Measurements from ENCODE around the gene RHOT1. TPM values are rescaled to one million over a fixed set of nuclear protein-coding genes. Genes with fewer than 3 reads are reported as not detected.

RHOT1 gene
- total RNA-seq, 1 donor from 2014 or later, result 21.9 TPM

DNA sequence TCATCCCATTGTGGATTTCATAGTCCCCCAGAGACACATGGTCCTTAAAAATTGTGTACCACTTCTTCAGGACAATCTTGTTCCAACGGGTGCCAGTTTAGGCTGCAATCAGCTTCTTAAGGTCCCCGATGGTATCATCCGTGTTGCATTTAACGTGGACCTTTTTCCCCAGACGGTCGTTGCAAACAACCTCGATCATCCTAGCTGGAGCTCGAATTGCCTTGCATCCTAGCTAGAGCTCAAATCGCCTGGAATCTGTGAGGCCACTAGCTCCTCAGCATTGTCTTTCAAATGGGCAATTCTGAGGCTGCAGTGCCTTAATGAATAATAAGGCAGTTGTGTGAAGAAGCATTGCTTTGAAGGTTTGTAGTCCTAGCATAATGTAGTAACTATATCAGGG lies 85.6 kb downstream of the RHOT1 start:
- TF ChIP-seq, protein P1, sequence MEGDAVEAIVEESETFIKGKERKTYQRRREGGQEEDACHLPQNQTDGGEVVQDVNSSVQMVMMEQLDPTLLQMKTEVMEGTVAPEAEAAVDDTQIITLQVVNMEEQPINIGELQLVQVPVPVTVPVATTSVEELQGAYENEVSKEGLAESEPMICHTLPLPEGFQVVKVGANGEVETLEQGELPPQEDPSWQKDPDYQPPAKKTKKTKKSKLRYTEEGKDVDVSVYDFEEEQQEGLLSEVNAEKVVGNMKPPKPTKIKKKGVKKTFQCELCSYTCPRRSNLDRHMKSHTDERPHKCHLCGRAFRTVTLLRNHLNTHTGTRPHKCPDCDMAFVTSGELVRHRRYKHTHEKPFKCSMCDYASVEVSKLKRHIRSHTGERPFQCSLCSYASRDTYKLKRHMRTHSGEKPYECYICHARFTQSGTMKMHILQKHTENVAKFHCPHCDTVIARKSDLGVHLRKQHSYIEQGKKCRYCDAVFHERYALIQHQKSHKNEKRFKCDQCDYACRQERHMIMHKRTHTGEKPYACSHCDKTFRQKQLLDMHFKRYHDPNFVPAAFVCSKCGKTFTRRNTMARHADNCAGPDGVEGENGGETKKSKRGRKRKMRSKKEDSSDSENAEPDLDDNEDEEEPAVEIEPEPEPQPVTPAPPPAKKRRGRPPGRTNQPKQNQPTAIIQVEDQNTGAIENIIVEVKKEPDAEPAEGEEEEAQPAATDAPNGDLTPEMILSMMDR (conservative IDR thresholded peaks at IDR 0.05; ENCODE audit: low read depth, low read length), result no peak
- no peak for DNase-seq (ENCODE audit: low read depth)
- H3K4me3 ChIP-seq (ENCODE audit: low read depth, low read length), result no peak overlapping the region

DNA sequence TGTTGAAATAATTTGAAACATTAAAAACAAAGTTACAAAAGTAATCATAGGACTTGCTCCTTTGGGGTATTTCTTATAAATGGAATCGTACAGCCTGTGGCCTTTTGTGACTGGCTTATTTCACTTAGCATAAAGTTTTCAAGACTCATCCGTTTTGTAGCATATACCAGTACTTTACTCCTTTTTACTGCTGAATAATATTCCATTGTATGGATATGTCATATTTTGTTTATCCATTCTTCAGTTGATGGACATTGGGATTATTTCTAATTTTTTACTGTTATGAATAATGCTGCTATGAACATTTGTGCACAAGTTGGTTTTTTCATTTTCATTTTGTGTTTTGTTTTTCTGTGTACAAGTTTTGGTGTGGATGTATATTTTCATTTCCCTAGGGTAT lies 93.3 kb downstream of the RHOT1 start:
- DNase-seq (ENCODE audit: low read depth), result no peak
- H3K4me3 ChIP-seq (ENCODE audit: low read depth, low read length), result no peak overlapping the region
- TF ChIP-seq, protein P1 (conservative IDR thresholded peaks at IDR 0.05; ENCODE audit: low read depth, low read length), result no peak

DNA sequence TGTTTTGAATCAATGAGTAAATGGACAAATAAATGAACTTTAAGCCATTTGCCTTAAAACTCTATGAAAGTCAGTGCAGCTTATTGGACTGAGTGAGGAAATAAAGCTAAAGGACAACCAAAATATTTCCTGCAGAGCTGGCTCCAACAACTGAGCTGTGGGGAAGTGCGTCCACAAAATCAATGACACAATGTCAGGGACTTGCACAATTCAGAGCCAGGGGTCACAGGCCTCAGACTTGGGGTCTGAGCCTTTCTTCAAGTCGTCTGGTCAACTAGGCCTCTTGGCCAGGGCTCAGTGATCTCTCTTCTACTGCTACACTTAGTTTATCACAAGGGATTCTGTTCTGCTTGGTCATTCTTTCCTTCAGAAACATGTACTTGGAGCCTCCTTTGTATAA lies 97.2 kb downstream of the RHOT1 start:
- TF ChIP-seq, protein P1 (conservative IDR thresholded peaks at IDR 0.05; ENCODE audit: low read depth, low read length), result no peak
- H3K4me3 ChIP-seq (ENCODE audit: low read depth, low read length), result no peak overlapping the region
- DNase-seq (ENCODE audit: low read depth), result no peak

DNA sequence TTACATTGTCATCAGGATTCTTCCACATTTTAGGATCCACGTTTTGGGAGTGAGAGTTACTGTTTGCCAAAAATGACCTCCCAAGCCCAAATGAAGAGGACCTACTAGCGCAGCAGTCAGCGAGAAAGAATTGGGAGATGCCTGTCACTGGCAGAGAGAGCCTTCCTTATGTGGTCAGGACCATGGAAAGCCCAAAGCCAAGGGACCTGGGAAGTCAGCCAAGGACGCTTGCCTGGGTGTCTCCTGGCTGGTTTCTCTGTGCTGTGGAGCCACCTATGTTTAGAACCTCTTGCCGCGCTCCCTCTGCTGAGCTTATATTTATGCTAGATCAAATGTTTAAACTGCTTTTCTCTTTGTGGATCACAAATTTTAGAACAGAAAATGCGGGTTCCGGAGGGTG lies 98.4 kb downstream of the RHOT1 start:
- TF ChIP-seq, protein P1 (conservative IDR thresholded peaks at IDR 0.05; ENCODE audit: low read depth, low read length), result no peak
- no peak for DNase-seq (ENCODE audit: low read depth)
- no peak overlapping the region for H3K4me3 ChIP-seq (ENCODE audit: low read depth, low read length)

DNA sequence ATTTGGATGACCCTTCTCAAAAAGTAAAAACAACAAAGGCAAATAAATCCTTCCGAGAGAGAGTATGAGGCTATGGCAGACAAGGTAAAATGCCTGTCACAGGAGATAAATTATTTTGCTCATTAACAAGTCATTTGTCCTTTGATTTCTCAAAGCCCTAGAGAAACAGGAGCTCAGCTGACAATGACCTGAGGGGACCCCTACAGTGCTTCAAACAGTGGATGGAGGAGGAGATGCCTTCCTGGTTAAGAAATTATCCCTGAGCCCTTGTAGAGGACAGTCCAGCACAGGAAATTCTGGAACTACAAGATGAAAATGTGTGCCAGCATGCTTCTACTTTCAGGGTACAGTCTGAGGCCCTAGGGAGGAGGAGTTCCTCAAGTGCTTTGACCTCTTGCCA lies 99.3 kb downstream of the RHOT1 start:
- TF ChIP-seq, protein P1 (conservative IDR thresholded peaks at IDR 0.05; ENCODE audit: low read depth, low read length), result no peak
- no peak for DNase-seq (ENCODE audit: low read depth)
- H3K4me3 ChIP-seq (ENCODE audit: low read depth, low read length), result no peak overlapping the region

GRCh38 chr17:32249475-32249874 lies 107.2 kb downstream of the RHOT1 start:
- TF ChIP-seq, protein P1 (conservative IDR thresholded peaks at IDR 0.05; ENCODE audit: low read depth, low read length), result no peak
- DNase-seq (ENCODE audit: low read depth), result no peak
- H3K4me3 ChIP-seq (ENCODE audit: low read depth, low read length), result no peak overlapping the region

- H3K4me3 ChIP-seq (ENCODE audit: low read depth, low read length), result no peak overlapping the region
- DNase-seq (ENCODE audit: low read depth), result peak; percentile 6
- TF ChIP-seq, protein P1 (conservative IDR thresholded peaks at IDR 0.05; ENCODE audit: low read depth, low read length), result peak; percentile 100
These were observed 110.9 kb downstream of the RHOT1 start for GRCh38 chr17:32253117-32253611.
